Esophagus mucosa (tissue), 1 donor: ENCODE measurements around the gene TSPYL2. TPM values are rescaled to one million over a fixed set of nuclear protein-coding genes. Genes with fewer than 3 reads are reported as not detected.

Experiments
- ATAC-seq: fragments of 200-7000 bp; cut with Tn5 transposase; one replicate; pipeline ENCODE4 v1.9.1; 2020
- total RNA-seq: library from RNA; stranded (reverse); gene quantifications from one replicate; pipeline ENCODE4 v1.2.4, GENCODE V29; 2023
- donor health status: DM: yes; HTN: yes; CAD: no.

TSPYL2 gene
- total RNA-seq, 1 donor from 2014 or later, result 2.5 TPM

DNA sequence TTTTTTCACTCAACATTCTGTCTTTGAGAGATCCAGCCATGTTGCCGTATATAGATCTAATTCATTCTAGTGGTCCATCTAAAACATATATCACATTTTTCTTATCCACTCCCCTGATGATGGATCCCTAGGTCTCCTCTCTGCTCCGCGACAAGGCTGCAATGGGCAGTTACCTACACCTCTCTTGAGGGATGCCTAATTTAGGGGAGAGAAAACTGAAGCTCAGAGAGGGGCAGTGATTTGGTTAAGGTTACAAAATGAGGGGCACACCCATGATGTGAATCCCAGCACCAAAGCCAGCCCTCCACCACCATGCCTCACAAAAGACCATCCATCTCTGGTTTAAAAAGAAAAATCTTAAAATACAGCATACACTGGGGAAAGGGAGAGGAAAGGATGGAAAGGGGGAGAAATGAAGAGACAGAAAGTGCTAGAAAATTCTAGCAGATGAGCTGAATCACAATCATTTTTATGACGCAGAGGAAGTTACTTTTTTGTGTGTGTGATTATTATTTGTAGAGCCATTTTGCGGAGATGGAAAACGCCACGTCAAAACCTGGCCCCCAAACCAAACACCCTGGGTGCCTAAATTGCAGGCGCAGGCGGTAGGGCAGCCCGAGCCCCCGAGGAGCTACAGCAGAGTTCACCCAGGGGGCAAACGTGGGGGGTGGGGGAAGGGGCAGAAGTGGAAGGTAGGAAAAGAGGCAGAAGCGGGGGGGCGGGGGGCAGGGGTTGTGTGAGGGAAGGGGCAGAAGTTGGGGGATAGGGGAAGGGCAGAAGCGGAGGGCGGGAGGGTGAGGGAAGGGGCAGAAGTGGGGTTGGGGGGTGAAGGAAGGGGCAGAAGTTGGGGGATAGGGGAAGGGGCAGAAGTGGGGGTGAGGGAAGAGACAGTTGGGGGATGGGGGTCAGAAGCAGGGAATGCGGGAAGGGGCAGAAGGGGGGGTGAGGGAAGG is 1.3 kb upstream of the TSPYL2 start:
- no peak for ATAC-seq

DNA sequence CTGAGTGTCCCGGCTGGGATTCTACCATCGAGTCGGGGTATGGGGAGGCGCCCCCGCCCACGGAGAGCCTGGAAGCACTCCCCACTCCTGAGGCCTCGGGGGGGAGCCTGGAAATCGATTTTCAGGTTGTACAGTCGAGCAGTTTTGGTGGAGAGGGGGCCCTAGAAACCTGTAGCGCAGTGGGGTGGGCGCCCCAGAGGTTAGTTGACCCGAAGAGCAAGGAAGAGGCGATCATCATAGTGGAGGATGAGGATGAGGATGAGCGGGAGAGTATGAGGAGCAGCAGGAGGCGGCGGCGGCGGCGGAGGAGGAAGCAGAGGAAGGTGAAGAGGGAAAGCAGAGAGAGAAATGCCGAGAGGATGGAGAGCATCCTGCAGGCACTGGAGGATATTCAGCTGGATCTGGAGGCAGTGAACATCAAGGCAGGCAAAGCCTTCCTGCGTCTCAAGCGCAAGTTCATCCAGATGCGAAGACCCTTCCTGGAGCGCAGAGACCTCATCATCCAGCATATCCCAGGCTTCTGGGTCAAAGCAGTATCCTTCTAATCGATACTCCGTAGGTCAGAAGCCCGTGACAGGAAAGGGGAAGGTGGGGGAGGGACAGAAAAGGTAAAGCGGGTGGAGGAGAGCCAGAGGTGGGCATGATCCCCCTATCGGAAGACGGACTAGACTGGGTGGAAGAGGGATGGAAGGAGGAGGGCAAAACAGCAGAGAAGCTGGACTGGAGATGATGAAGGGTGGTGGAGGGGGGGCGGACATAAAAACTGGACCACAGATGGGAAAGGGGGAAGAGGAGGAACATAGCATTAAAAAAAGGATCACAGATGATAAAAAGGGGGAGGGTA is 828 bp downstream of the TSPYL2 start:
- no peak for ATAC-seq

DNA sequence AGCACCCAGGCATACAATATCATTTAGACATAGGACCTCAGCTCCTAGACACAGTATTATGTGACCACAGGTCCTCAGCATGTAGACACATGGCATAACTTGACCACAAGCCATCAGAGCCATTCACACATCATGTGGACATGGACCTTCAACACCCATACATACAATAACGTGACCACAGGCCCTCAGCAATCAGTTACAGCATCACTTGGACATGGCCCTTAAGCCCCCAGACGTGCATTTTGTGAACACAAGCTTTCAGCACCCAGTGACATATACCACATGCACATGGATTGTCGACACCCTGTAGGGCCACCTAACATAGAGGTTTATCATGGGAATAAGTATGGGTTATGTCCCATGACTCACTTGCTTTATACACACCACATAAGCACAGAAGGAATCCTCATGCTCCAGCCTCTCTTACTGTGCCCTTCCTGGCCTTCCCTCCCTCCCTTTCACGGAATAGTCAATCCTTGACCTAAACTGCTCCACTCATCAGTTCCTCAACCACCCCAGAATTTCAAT is 1.9 kb downstream of the TSPYL2 start:
- ATAC-seq, result no peak

DNA sequence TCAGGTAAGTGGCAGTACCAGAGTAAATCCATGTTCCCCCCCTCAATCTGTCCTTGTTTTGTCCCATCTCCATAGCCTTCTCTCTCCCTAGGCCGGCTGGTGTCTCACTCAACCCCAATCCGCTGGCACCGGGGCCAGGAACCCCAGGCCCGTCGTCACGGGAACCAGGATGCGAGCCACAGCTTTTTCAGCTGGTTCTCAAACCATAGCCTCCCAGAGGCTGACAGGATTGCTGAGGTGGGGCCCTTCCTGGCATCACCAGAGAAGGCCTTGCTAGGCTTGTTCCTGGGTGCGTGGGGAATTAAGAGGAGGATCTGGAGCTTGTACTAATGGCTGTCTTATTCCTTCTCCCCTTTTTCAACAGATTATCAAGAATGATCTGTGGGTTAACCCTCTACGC is 2.7 kb downstream of the TSPYL2 start:
- no peak for ATAC-seq

DNA sequence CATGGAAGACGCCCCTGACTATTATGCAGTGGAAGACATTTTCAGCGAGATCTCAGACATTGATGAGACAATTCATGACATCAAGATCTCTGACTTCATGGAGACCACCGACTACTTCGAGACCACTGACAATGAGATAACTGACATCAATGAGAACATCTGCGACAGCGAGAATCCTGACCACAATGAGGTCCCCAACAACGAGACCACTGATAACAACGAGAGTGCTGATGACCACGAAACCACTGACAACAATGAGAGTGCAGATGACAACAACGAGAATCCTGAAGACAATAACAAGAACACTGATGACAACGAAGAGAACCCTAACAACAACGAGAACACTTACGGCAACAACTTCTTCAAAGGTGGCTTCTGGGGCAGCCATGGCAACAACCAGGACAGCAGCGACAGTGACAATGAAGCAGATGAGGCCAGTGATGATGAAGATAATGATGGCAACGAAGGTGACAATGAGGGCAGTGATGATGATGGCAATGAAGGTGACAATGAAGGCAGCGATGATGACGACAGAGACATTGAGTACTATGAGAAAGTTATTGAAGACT is 3.6 kb downstream of the TSPYL2 start:
- no peak for ATAC-seq

DNA sequence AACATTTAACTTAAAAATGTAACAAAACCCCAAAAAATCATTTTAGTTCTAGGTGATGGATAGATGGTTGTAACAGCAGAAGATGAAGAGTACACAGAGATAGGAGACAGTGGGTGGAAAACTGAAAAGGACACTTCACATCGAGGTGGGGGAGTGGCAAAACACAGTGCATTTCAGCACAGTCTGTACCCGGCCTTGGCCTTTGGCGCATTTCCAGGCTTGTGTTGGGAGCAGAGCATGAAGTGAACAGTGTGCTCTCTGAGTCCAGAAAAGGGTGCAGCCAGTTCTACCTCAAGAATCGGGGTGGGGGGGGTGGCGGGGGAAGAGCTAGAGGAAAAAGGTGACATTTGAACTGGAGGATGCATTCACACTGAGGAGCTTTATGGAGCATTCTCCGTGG is 4.3 kb downstream of the TSPYL2 start:
- no peak for ATAC-seq

DNA sequence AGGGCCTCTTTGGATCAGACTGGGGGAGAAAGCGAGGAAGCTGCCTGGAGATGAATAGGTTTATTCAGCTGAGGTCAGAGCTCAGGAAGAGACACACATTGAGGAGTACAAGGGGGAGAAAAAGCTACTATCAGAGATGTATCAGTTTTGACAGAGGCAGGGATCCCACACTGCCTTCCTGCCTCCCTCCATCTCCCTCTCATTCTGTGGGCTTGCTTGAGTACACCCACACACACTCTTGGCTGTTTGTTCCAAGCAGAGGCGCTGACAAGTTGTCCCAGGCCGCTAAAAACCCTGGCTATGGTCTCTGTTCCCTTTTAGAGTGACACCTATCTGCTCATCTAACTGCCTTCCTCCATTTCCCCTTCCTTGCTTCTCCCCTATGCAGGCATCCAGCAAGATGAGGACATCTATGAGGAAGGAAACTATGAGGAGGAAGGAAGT is 5.2 kb downstream of the TSPYL2 start:
- ATAC-seq, result no peak

DNA sequence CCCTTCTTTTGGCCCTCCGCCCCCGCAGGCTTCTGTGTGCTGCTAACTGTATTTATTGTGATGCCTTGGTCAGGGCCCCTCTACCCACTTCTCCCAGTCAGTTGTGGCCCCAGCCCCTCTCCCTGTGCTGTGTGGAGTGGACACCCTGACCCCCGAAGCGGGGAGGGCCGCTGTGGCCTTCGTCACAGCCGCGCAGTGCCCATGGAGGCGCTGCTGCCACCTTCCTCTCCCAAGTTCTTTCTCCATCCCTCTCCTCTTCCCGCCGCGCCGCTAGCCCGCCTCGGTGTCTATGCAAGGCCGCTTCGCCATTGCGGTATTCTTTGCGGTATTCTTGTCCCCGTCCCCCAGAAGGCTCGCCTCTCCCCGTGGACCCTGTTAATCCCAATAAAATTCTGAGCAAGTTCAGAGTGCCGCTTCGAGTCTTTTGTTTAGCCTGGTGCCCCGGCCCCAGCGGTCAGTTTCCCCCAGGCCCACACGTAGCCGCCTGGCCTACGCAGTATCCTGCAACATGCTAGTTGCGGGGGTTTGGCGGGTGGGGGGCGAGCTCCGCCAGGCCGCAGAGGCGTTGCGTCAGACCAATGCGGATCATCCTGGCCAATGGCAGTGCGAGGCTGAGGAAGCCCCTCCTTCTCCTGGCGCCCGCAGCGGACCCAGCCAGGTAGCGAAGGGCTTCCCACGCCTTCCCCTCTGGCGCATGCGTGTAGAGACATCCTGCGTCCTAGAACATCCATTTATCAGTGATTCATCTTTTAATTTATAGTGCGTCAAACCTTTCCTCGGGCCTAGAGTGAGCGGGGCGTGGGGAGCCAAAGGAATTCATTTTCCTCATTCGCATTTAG is 6.2 kb downstream of the TSPYL2 start:
- peak; percentile 85 for ATAC-seq

DNA sequence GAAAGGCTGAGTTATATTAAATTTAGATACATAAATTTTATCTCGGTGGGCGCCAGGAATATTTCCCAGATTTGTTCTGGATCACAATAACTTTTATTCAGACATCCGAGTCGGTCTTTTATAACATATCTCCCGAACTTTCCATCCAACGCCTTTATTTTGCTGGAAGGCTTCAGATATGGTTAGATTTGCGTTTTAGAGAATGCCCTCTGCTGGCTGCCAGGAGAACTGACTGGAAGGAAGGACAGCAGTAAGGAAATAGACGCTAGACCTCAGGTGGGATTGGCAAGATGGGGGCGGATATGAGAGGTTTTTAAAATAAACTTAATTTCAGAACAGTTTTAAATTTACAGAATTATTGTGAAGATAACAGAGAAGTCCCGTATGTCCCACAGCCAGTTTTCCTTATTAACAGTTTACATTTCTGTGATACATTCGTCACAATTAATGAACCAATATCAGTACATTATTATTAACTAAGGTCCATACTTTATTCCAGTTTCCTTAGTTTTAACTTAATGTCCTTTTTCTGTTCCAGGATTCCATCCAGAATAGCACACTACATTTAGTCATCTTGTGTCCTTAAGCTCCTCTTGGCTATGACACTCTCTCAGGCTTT is 7.2 kb downstream of the TSPYL2 start:
- ATAC-seq, result no peak

DNA sequence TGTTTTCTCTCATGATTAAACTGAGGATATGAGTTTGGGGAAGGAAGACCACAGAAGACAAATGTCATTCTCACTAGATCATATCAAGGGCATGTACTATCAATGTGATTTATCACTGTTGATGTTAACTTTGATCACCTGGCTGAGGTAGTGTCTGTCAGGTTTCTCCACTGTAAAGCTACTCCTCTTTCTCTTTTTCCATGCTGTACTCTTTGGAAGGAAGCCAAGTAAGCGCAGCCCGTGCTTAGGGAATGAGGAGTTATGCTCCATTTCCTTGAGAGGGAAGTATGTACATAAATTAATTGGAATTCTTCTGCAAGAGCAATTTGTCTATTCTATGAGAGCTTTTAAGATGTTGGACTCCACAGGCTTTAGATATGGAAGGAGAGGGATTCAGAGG is 7.8 kb downstream of the TSPYL2 start:
- ATAC-seq, result no peak

DNA sequence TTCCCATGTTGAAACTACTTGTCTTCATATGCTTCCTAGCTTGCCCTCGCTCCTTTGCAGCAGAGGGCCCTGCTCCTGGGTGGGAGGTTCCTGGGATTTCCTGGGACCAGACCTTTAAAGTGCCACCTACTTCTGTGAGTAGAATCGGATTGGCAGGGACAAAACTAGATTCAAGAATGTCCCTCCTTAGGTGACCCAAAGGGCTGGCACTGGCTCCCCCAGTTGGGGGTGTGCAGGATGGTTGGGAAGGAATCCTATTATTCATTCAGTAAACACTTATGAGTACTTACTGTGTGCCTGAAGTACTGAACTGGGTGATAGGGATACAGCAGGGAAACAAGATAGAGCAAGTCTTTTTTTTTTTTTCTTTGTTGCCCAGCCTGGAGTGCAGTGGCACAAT is 9.2 kb downstream of the TSPYL2 start:
- ATAC-seq, result no peak

DNA sequence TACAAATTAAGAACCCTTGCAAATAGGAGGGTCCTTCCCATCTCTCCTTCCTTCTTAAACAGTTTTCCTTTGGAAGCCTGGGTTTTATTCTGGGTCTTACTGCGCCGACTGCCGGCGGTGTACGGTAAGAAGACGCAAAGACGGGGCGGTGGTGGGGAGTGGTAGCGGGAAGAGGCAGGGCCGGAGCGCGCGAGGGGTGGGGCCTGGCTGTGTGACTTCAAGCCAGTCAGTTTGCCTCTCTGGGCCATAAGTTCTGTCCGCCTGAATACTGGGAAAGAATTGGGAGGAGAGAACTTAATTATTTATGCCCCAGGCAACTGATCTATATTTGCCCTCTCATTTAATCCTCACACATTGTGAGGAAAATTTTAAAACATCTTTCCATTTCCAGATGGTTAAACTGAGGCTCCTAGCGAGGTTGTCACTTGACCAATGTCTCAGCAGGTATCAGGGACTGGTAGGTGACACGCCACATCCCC is 11.0 kb downstream of the TSPYL2 start:
- peak; percentile 81 for ATAC-seq

DNA sequence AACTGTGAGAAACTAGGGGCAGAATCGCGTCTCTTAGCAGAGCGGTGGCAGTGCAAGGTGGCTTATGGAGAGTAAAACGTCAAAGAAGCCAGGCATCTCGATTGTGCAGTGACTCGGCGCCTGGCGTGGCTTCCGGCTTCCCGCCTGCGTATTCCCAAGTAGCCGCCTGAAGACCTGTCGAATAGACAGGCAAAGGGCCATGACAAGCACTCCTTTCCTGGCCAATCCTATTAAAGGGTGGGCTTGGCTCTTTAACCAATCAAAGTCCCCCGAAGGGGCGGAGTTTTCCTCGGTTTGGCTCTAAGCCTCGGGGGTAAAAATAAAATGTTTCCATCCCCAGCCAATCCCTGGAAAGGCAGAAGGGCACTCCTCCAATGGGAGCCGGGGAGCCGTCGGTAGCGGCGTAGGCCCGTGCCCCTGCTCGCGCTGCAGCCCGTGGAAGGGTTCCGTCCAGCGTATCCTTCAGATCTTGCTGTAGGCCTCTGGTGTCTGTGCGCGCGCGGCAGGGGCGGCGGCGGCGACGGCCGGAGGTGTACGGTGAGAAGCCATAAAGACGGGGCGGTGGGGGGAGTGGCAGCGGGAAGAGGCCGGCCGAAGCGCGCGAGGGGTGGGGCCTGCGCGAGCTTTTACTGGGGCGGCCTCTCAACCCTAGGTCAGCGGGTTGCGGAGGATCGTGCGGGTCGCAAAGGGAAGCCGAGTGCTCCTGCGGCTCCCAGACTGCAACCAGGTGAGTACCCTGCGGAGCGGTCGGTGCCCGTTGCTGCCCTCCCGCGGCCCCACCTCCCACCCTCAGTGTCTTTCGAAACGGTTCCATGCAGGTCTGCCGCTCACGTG is 11.8 kb downstream of the TSPYL2 start, which contains the start of gene KANTR:
Gene KANTR, plus strand, starts transcription at position 395 of the 834 bp plus-strand sequence. CDS start 30,131 bp downstream, outside the sequence.
- ATAC-seq, result peak; percentile 94

DNA sequence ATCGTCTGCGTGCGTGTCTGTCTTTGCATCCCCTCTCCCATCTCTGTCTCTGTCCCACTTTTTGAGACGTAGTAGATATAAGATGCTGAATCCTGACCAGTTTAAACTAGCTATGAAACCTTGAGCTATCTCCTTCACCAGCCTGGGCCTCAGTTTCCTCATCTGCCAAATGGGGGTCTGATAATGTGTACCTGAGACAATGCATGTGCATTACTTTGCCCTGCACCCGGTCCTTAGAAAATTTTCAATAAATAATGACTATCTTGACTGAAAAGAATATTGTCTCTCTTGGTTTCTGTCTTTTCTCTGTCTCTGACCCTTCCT is 12.4 kb downstream of the TSPYL2 start:
- no peak for ATAC-seq

DNA sequence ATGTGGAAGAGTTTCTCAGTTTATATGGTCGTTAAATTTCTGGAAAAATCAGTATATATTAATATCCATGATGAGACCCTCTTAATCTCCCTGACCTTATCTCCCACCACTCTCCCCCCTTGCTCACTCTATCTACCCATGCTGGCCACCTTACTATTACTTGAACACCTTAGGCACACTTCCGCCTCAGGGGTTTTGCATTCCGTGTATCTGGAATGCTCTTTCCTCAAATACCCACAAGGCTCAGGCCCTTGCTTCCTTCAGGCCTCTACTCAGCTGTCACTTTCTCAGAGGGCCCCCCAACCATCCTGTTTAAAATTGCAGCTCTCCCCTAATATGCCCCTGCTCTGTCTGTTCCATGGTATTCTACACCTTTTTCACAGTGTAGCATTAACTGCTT is 13.6 kb downstream of the TSPYL2 start:
- no peak for ATAC-seq

DNA sequence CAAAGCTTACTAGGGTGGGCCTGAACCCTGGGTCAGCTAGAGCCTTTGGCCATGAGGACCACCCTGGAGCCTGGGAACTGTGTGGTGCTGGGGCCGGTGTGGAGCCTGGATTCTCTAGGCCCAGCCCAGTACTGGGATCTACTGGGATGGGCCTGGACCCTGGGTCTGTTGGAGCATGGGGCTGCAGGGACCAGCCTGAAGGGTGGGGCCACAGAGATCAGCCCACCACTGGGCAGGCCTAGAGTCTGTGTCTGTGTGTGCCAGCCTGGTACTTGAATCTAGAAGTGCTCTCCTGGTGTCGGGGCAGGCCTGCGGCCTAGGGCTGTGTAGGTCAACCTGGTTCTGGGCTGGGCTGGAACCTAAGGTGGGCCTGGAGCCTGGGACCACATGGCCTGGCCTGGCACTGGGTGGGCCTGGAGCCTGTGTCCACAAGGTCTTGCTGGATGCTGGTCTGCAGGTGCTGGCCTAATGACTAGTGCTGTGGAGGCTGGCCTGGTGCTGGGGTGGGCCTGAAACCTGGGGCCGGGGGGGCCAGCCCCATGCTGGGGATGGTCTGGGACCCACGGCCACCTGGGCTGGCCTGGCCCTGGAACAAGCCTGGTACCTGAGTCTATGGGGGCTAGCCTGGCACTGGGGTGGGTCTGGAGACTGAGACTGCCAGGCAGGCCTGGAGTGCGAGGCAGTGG is 32.8 kb downstream of the TSPYL2 start:
- no peak for ATAC-seq

DNA sequence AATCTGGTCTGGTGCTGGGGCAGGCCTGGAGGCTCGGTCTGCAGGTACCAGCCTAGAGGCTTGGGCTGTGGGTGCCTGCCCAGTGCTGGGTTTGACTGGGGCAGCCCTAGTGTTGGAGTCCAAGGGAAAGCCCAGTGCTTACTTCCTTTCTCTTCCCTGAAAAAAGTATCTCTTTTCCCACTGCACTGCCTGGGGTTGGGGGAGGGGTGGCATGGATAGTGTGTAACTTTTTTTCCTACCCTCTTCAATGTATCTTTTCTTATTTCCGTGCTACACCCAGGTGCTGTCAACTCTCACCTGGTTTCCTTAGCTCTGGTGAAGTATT is 33.3 kb downstream of the TSPYL2 start:
- peak; percentile 28 for ATAC-seq

DNA sequence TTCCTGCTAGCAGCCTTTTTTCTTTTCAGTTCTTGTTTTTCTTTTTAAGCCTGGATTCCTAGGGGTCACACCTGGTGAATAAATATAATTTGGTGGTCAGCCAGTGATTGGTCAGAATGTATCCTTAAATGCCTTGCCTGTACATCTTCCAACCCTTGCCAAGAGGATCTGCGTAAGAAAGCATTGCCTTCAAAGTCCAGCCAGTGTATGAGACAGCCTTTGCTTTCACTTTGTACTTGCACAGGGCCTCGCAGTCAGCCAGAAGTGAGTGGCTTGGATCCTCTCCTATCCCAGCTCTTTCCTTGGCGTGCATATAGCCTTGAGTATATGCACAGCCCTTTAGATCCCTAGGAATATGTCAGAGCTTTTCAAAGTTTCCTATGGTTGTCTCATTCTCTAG is 33.9 kb downstream of the TSPYL2 start:
- ATAC-seq, result no peak

DNA sequence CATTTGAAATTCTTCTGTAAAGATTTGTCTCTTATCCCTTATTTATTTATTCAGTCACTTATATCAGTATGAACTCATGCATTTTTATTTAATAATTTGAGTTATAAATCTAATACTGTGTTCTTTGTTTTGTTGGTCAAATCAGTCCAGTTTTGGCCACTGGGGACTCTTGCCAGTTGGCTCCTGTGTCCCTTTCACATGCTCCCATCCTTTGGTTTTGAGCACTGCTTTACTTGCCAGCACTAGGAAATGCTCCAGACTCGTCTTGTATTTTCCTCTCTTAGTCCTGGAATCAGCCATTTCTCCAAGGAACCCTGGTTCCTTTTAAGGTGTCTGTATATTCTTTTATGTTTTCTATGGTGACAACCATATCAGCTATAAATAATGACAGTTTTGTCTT is 39.8 kb downstream of the TSPYL2 start:
- no peak for ATAC-seq

DNA sequence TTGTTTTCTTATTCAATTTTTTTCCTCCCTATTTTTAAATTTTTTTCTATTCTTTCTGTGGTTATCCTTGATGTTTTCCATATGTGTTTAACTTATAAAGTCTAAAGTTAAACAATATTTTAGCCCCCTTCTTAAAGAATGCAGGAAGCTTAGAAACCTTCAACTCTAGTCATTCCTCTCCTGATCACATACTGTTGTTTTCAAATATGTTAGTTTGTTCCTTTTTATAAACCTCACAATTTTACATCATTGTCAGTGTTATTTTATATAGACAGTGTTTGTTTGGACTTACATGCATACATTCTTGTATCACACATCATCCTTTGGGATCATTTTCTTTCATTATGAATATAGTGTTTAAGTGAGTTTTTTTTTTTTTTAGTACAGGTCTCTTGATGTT is 43.3 kb downstream of the TSPYL2 start:
- no peak for ATAC-seq
